ENCODE results near the gene DRC1. TPM values are rescaled to one million over a fixed set of nuclear protein-coding genes. Genes with fewer than 3 reads are reported as not detected.

Gene DRC1
- total RNA-seq, 1 donor from 2014 or later, result not detected

DNA sequence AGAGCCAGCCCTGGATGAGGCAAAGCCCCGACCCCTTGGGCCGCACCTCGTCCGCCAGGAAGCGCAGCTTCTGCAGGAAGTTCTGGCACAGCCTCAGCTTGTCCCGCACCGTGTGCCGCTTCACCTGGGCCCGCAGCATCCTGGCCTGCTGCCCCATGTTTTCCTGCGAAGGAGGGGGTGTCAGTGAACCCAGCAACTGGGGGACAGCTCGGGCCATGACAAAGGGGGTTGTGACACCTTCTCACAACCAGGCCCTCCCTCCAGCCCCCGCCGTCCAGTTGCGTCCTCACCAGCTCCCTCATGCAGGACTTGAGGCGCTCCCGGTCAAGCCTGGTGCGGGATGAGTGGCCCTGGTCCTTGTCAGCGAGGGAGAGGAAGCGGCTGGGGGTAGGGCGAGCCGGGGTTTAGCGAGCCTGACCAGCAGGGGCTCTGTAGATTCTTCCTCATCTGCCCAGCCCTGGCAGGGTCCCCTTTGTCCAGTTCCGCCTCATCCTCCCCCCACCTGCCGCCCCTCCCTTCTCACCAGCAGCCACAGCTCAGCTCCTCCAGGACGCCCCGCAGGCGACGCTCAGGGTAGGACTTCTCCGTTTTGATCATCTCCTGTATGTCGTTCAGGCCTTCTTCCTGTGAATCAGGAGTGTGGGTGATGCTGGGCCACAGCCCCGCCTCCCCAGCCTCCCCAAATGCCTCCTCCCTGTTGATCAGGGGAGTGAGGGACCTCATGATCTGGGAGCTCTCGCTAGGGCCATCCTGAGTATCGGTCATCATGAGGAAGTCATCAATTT is 75.6 kb downstream of the DRC1 start:
- DNase-seq (ENCODE audit: low read depth in 2 of 2), result peak in 1 of 2 donors; percentile 14

DNA sequence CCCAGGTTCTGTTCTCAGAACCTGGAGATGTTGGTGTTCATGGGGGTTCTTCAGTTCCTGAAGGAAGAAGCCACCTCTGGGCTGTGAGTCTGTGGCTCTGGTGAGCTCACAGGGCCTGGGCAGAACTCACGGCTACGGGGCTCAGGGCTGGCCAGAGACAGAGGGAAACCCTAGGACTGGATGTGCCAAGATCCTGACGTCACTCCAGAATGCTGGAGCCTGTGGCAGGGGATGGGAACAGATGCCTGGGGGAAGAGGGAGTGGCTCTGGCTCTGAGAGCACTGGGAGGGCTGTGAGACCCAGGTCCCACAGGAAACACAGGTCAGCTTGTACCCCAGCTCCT is 76.2 kb downstream of the DRC1 start, which contains the start of gene OTOF:
Gene OTOF (minus strand): TSS at position 214 of the 343 bp plus-strand sequence.
- DNase-seq (ENCODE audit: low read depth in 2 of 2), result peak in 1 of 2 donors; percentile 68

DNA sequence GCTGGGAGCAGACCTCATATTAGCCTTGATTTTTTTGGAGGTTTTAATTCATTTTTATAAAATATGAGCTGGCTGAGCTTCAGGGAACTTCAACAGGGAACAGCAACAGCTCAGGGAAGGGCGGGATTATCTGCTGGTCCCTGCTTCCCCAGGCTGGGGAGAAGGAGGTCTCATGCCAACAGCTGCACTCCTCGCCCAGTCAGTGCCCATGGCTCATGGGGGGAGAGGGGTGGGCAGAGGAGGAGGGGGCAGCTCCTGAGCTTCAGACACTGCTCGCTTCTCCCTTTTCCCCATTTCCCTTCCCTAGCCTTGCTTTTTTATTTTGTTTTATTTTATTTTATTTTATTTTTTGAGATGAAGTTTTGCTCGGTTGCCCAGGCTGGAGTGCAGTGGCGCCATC is 76.6 kb downstream of the DRC1 start:
- DNase-seq (ENCODE audit: low read depth in 2 of 2), result no peak

DNA sequence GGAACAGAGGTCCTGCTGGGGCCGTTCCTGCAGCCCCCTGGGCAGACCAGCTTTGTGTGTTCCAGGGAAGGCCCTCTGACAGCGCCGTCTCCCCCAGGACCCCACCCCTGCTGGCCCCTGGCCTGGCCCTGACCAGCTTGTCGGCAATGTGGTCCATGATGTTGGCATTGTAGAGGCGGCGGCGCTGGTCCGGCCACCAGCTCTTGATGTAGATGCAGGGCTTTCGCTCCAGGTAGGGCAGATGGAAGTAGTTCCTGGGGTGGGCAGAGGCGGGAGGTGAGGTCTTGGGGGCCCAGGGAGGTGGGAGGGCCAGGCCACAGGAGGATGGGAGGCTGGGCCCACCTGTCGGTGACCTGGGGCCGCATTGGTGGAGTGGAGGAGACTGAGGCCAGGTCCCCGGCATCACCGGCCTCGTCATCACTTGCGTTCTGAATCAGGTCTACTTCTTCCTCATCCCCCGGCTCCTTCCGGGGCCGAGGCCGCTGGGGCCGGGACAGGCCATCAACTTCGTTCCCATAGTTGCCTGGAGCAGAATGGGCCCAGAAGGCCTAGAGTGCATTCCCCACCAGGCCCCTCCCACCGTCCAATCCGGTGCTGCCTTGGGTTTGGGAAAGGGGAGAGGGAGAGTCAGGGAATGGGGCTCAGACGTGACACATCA is 77.5 kb downstream of the DRC1 start:
- no peak for DNase-seq (ENCODE audit: low read depth in 2 of 2)

DNA sequence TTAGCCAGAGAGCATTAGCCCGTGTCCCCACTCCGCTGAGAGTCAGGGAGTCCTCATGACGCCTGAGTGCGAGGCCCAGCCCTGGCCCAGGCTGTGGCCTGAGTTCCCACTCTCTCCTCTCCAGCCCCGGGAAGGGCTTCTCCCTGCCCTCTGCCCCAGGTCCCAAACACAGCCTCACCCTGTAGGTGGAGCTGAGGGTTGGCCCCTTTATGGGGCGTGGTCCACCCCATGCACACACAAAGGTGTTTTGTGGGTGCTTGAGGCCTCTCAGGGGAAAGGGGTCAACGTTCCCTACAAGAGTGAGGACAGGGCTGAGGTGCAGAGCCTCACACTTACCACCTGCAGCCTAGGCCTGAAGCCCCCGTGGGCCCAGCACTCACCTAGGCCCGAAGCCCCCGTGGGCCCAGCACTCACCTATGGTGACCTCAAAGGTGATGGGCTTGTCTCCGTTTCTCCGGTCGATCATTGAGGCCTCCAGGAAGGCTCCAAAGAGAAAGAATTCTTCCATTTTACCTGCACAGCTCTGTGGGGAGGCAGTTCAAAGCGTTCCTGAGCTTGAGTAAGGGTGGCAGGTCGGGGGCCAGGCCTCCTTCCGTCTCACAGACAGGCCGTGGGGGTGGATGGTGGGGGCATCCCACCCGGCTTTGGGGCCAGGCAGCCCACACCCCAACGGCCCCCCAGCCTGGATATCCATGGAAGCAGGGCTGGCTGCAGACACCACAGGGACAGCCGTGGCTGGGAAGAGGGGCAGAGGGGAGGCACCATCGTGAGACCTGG is 78.3 kb downstream of the DRC1 start:
- no peak for DNase-seq (ENCODE audit: low read depth in 2 of 2)

DNA sequence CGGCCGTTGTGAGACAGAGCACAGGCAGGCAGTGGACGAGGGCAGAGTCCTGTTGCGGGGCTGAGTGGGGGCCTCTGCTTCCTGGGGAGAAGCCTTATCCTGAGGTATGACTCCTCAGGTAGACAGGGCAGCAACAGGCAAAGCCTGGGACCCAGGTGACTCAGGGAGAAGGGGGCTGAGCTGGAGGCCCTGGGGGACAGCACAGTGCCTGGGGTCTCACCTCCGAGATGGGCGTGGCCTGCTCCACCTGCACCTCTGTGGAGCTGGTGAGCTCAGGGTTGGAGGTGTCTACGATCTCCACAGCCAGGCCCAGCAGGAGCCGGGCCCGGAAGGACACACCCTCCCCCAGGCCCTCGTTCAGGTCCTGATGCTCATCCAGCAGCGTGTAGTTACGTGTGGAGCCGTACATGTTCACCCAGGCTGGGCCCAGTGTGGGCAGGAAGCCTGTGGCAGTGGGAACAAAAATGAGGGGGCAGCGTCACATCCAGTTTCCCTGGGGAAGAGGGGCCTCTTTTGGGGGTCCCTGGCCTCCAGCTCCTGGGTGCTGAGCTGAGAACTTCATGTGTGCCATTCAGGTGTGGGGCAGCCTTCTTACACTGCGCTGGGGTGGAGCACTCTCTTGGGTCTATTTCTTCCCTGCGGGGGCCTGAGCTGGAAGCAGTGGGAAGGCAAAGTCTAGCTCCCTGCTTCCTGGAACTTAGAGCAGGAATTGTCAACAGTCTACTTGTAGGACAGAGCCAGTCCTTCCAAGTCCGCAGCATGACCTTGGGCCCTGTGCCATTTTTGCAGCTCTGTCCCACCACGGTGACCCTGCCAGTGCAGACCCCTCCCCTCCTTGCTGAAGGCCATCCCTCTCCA is 79.1 kb downstream of the DRC1 start:
- no peak for DNase-seq (ENCODE audit: low read depth in 2 of 2)

DNA sequence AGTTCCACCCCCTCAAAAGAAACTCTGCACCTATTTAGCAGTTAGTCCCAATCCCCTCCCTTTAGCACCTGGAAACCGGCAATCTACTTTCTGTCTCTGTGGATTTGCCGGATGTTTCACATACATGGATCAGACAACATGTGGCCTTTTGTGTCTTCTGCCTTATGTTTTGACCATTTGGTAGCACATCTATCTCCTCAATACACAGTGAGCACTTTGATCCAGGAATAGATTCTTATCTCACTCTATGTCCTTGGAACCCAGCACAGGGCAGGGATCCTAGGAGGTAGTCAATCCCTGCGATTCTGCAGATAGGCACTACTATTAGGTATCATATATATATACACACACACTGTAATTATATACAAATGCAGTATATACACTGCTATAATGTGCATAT is 80.0 kb downstream of the DRC1 start:
- DNase-seq (ENCODE audit: low read depth in 2 of 2), result no peak

DNA sequence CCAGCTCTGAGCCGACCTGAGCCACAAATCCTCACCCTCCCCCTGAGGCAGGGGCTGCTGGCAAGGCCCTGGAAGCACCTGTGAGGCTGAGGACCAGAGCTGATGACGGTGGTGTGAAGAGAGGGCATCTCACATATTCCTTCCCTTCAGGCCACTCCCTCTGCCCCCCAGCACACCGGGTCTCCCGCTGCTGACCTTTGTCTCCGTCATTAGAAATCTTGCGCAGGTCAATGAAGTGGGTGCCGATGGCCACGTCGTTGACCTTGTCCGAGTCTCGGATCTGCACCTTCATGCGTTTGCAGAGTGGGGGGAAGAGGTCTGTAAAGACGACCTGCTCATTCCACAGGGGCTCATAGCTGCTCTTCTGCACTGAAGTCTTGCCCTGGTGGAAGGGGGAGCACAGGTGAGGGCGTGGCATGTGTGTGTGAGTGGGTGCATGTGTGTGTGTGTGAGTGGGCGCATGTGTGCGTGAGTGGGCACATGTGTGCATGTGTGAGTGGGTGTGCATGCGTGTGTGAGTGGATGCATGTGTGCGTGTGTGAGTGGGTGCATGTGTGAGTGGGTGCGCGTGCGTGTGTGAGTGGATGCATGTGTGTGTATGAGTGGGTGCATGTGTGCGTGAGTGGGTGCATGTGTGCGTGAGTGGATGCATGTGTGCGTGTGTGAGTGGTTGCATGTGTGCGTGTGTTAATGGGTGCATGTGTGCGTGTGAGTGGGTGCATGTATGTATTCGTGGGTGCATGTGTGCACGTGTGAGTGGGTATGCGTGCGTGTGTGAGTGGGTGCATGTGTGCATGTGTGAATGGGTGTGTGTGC is 80.7 kb downstream of the DRC1 start:
- DNase-seq (ENCODE audit: low read depth in 2 of 2), result no peak

DNA sequence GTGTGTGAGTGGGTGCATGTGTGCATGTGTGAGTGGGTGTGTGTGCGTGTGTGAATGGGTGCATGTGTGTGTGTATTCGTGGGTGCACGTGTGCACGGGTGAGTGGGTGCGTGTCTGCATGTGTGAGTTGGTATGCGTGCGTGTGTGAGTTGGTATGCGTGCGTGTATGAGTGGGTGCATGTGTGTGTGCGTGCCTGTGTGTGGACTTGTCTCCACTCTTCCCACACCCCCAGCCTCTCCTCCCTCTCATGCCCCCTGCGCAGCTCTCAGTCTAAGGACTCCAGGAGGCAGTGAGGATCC is 81.3 kb downstream of the DRC1 start:
- DNase-seq (ENCODE audit: low read depth in 2 of 2), result no peak

DNA sequence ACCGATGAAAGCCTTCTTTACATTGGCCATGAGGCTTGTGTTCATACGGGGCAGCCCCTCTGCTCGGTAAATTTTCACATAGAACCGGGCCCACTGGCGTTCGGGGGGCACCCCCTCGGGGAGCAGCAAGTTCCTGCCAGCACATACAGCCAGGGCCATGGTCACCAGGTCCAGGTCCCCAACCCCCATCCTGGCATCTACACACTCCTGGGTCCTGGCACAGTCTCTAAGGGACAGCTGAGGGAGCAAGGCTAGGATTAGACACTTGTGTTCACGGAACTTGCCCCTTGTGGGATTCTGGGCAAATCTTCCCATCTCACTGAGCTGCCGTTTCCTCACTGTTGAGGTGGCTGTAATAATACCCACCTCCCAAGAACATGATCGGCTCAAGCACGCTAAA is 81.8 kb downstream of the DRC1 start:
- no peak for DNase-seq (ENCODE audit: low read depth in 2 of 2)

DNA sequence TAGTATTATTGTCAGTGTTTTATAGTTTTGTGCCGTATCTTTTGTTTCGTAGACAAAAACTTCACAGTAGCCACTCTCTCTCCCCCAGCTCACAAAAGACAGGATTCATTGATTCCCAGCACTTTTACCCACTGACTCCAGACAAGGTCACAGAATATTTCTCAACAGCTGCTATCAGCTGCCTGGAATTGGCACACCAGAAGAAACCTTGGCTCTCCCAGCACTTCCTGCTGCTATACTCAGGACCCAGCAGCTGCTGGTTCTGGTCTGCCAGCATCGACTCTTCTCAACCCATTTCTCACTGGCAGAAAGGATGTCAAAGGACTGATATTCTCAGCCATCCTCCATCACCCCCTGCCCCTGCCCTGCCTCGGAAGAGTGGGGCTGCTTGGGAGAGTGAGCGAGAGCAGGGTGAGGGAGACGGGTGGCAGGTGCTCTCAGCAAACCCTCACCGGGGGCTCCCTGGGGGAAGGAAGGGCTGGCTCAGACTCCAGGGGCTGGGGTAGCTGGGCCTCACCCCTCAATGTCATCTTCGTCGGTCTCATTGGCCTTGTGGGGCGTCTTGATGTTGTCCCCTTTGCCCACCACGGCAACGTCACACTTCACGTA is 82.3 kb downstream of the DRC1 start:
- DNase-seq (ENCODE audit: low read depth in 2 of 2), result no peak

DNA sequence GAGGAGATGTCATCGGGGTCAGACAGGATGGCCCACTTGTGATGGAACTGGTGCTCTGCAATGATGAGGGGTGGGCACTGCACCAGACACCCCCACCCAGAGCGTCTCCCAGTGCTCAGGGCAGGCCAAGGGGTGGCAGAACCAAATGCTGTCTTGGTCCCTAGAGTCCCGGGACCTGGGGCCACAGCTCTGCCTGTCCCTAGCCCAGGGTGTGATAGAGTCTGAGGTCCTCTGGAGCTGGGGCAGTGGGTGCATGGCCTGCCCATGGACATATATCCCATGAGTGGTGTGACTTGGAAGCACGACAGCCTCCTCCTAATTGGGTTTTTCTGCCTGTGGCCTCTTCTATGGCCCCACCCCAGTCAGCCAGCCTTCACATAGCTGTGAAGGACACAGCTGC is 82.9 kb downstream of the DRC1 start:
- DNase-seq (ENCODE audit: low read depth in 2 of 2), result no peak

DNA sequence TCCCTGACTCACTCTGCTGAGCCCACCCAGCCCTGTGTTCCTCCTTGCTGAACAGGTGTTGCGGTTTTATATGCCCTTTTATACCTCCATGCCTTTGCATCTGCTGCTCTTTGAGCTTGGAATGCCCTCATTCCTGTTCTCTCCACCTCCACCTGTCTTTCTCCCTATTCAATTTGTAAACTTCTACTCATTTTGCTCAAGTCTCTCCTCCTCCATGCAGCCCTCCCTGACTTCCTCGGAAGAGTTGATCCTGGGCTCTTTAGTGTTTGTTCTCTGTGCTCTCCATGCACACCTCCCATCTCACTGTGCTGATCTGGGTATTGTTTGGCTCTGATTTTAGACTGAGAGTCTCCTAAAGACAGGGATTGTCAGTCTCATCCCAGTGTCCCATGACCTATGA is 83.4 kb downstream of the DRC1 start:
- no peak for DNase-seq (ENCODE audit: low read depth in 2 of 2)

DNA sequence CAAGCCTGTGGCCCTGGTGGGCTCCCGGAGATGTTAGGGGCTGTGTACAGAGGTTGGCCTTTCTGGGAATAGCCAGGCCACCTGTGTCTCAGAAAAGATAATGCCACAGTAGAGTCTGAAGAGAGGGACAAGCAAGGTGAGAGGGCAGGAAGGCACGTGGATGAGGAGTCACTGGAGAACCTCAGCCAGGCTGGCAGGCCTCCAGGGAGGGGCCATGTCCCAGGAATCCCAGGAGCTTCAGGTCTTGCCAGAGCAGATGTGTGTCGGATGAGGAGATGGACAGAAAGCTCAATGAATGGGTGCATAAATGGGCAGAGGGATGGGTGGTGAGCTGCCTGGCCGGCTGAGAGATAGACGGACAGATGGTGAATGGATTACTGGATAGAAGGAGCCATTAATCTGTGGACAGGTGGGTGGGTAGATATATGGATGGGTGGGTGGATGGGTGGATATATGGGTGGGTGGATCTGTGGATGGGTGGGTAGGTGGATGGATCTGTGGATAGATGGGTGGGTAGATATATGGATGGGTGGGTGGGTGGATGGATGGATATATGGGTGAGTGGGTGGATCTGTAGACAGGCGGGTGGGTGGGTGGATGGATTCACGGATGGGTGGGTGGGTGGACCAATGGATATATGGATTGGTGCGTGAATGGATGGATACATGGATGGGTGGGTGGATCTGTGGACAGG is 84.2 kb downstream of the DRC1 start:
- DNase-seq (ENCODE audit: low read depth in 2 of 2), result no peak

DNA sequence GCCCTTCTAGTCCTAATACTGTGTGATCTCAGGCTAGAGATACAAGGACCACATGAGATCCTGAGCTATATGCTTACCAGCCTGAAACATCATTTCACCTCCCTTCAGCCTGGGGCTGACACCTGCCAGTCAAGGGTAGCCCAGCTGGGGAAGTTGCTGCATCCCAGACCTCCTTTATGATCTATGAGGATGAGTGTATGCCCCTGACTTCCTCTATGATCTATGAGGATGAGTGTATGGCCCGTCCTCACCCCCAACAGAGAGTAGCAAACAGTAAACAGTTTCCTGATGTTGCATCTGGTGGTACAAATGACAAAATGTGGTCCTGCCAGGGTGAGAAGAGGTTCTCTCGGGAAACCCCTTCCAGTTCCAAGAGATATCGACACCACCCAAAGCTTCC is 85.1 kb downstream of the DRC1 start:
- DNase-seq (ENCODE audit: low read depth in 2 of 2), result no peak

DNA sequence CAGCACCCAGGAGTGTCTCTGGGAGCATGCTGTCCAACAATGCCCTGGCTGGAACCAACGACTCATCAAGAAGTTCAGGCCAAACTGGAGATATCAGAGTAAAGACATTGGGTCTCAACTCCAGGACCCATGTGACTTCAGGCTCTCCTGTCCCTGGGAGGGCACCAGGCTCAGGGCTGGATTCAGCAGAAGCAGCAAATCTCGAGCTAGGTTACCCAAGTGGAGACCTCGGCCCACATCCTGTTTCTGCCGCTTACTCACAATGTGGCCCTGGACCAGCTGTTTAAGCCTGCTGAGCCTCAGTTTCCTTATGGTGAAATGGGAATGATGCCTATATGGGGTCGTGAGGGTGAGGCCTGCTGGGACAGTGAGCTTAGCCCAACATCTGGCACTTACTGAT is 85.5 kb downstream of the DRC1 start:
- no peak for DNase-seq (ENCODE audit: low read depth in 2 of 2)

DNA sequence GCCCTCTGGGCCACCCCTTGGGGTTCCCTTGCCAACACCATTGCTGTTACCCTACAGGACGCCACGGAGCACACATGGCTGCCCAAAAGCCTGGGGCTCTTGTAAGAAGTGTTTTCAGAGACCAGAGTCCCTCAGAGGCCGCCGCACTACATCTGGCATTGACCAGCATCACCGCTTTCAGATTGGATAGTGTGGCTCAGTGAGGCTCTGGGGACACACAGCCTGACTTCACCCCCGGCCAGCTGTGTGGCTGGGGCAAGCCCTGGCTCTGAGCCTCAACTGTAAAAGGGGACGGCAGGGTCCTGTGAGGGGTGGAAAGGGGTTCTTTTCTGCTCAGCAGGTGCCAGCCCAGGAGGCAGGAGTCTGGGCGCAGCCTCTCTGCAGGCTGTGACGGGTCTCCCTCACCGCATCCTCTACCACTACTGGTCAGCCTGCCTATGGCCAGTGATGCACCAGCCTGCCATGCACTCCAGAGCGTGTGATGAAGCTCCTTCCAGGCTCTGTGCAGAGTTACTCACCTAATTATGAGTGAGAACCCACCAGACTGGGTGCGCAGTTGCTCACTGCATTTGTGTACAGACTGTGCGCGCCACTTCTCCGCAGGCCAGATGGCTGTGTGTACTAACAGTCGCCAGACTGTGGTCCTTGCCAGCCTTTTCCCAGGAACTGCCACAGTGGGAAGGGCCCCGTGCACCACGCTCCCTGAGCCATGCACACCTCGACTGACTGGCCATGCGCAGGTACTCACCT is 86.9 kb downstream of the DRC1 start:
- no peak for DNase-seq (ENCODE audit: low read depth in 2 of 2)

DNA sequence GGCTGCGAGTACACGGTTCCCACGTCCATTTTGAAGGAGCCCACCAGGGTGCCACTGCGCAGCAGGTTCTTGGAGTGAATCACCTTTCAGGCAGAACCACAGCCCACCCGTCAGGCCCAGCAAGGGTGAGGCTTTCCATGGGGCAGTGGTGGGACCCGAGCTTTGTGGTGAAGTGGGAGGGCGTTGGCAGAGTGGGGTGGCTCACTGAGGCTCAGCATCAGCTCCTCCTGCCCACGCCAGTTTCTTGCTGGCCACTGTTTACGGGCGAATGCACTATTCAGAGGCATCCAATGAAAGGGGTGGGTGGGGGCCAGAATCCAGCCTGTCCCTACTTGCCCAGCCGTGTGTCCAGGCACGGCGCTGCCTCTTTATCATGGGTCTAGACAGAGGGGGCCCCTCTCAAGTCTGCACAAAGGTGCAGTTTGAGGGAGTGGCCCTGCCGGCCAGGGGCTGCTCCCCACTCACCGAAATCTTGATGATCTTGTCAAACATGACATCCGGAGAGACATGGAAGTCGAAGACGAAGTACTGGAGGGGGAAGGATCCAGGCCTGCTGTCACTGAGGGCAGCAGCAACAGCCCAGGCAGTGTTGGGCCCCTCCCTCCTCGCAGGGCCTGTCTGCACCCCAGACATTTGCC is 87.6 kb downstream of the DRC1 start:
- no peak for DNase-seq (ENCODE audit: low read depth in 2 of 2)
